ACC112 (cell line): ENCODE data around the gene ZNF513.

ENCODE experiments used
- H2AFZ ChIP-seq: fragments of 200-600 bp; sonication (generic); one replicate; pipeline ENCODE4 v1.6.0; 2017; ENCODE audit warnings: antibody characterized with exemption, low read length; ENCODE audit not compliant: unreplicated experiment
- H3K27ac ChIP-seq: fragments of 200-600 bp; sonication (generic); 2 replicates; pipeline ENCODE4 v1.5.1; 2014; ENCODE audit warnings: low read depth, mild to moderate bottlenecking, antibody characterized with exemption, low read length, moderate library complexity
- H3K27me3 ChIP-seq: fragments of 200-600 bp; sonication (generic); 2 replicates; pipeline ENCODE4 v1.6.1; 2014; ENCODE audit warnings: mild to moderate bottlenecking, antibody characterized with exemption, low read length, moderate library complexity, mixed read lengths; ENCODE audit not compliant: insufficient read depth
- H3K36me3 ChIP-seq: fragments of 200-600 bp; sonication (generic); 2 replicates; pipeline ENCODE4 v1.6.1; 2016; ENCODE audit warnings: mild to moderate bottlenecking, antibody characterized with exemption, low read length, moderate library complexity, mixed read lengths; ENCODE audit not compliant: insufficient read depth
- H3K4me1 ChIP-seq: fragments of 200-600 bp; sonication (generic); one replicate; pipeline ENCODE4 v1.6.1; 2016; ENCODE audit warnings: low read length, mixed read lengths; ENCODE audit not compliant: insufficient read depth, unreplicated experiment, control insufficient read depth
- H3K4me3 ChIP-seq: fragments of 200-600 bp; sonication (generic); 2 replicates; pipeline ENCODE4 v1.5.1; 2014; ENCODE audit warnings: mild to moderate bottlenecking, low read depth, low read length
- H3K79me2 ChIP-seq: fragments of 200-600 bp; sonication (generic); one replicate; pipeline ENCODE4 v1.6.0; 2016; ENCODE audit warnings: low read length; ENCODE audit not compliant: control insufficient read depth, unreplicated experiment, insufficient read depth

ZNF513 gene

GRCh38 chr2:27372937-27373336, 7.6 kb downstream of the ZNF513 start:
- Histone ChIP-seq H3K4me3 (peak overlapping the region; percentile 86; the same call in 1 of the 2 replicates), H3K4me1 (peaks cover 29% of the 10 kb centered on the region), H3K27ac (no peak overlapping the region), H3K79me2 (peaks cover 43% of the 10 kb centered on the region), H3K36me3 (peaks cover 13% of the 10 kb centered on the region), H2AFZ (no peak overlapping the region), H3K27me3 (no peaks in the 10 kb centered on the region)

- H3K4me3 ChIP-seq, result peak overlapping the region; percentile 86
- no peaks in the 10 kb centered on the region for H3K27me3 ChIP-seq
- peaks cover 43% of the 10 kb centered on the region for H3K79me2 ChIP-seq
- H2AFZ ChIP-seq, result no peak overlapping the region
- peaks cover 29% of the 10 kb centered on the region for H3K4me1 ChIP-seq
- H3K36me3 ChIP-seq, result peaks cover 29% of the 10 kb centered on the region
- H3K27ac ChIP-seq, result peak overlapping the region; percentile 70
Observed at GRCh38 chr2:27370816-27371620, 9.5 kb downstream of the ZNF513 start.

GRCh38 chr2:27370026-27370815, 10.3 kb downstream of the ZNF513 start, which contains the start of the genes EIF2B4 and SNX17:
TSS of gene EIF2B4 (minus strand) at chr2:27370338. CDS start at chr2:27370314, 24 bp downstream.
TSS of gene SNX17 (plus strand) at chr2:27370616. CDS start at chr2:27370744, 128 bp downstream.
- Histone ChIP-seq H3K27ac (peak within 1 kb of the TSS; percentile 70), H3K4me3 (peak within 1 kb of the TSS; percentile 86), H3K79me2 (peaks cover 43% of the 10 kb centered on the region), H2AFZ (peak within 1 kb of the TSS; percentile 63), H3K27me3 (no peaks in the 10 kb centered on the region), H3K4me1 (peaks cover 29% of the 10 kb centered on the region), H3K36me3 (peaks cover 29% of the 10 kb centered on the region)

- peaks cover 30% of the 10 kb centered on the region for H3K36me3 ChIP-seq
Observed at GRCh38 chr2:27369471-27370025, 11.0 kb downstream of the ZNF513 start.

GRCh38 chr2:27363933-27364332, 16.6 kb downstream of the ZNF513 start:
- peaks cover 27% of the 10 kb centered on the region; the same call in 1 of the 2 replicates for H3K36me3 ChIP-seq
- H3K27ac ChIP-seq, result no peak overlapping the region
- H3K4me3 ChIP-seq, result no peak overlapping the region
- H3K79me2 ChIP-seq, result peaks cover 10% of the 10 kb centered on the region
- no peaks in the 10 kb centered on the region for H3K27me3 ChIP-seq
- no peak overlapping the region for H2AFZ ChIP-seq
- peaks cover 7% of the 10 kb centered on the region for H3K4me1 ChIP-seq

More at GRCh38 chr2:27369471-27370025, 11.0 kb downstream of the ZNF513 start:
- Histone ChIP-seq H3K4me3 (peak overlapping the region; percentile 86), H3K27me3 (no peaks in the 10 kb centered on the region), H3K27ac (peak overlapping the region; percentile 49), H3K4me1 (peaks cover 29% of the 10 kb centered on the region), H3K79me2 (peaks cover 43% of the 10 kb centered on the region), H2AFZ (peak overlapping the region; percentile 63)

GRCh38 chr2:27362678-27363420, 17.7 kb downstream of the ZNF513 start:
- Histone ChIP-seq H3K27ac (no peak overlapping the region), H3K79me2 (peaks cover 11% of the 10 kb centered on the region), H3K4me1 (peaks cover 5% of the 10 kb centered on the region), H3K36me3 (peaks cover 23% of the 10 kb centered on the region; the same call in 1 of the 2 replicates), H2AFZ (no peak overlapping the region), H3K27me3 (no peaks in the 10 kb centered on the region), H3K4me3 (no peak overlapping the region)

- peak within 1 kb of the TSS; percentile 83 for H3K27ac ChIP-seq
- peak within 1 kb of the TSS; percentile 90 for H2AFZ ChIP-seq
- peak within 1 kb of the TSS; percentile 85 for H3K4me3 ChIP-seq
- peaks cover 20% of the 10 kb centered on the region for H3K4me1 ChIP-seq
- no peaks in the 10 kb centered on the region for H3K36me3 ChIP-seq
- peaks cover 51% of the 10 kb centered on the region for H3K79me2 ChIP-seq
- no peaks in the 10 kb centered on the region for H3K27me3 ChIP-seq
Observed at GRCh38 chr2:27356382-27357181, 24.0 kb downstream of the ZNF513 start, which contains the start of gene GTF3C2. TSS of gene GTF3C2 (minus strand) at chr2:27356764. CDS start at chr2:27343554, 13,210 bp downstream.

GRCh38 chr2:27356056-27356381, 24.5 kb downstream of the ZNF513 start:
- no peaks in the 10 kb centered on the region for H3K27me3 ChIP-seq
- H2AFZ ChIP-seq, result peak overlapping the region; percentile 90
- no peaks in the 10 kb centered on the region for H3K36me3 ChIP-seq
- H3K27ac ChIP-seq, result peak overlapping the region; percentile 83
- peak overlapping the region; percentile 85 for H3K4me3 ChIP-seq
- H3K79me2 ChIP-seq, result peaks cover 54% of the 10 kb centered on the region
- peaks cover 20% of the 10 kb centered on the region for H3K4me1 ChIP-seq

- Histone ChIP-seq H3K79me2 (peaks cover 64% of the 10 kb centered on the region), H3K4me1 (peaks cover 20% of the 10 kb centered on the region), H3K27ac (0 out of 2 replicates have a peak overlapping the region, but pooled peaks have one; percentile 57), H3K36me3 (no peaks in the 10 kb centered on the region), H2AFZ (no peak overlapping the region), H3K4me3 (no peak overlapping the region; the same call in 1 of the 2 replicates), H3K27me3 (no peaks in the 10 kb centered on the region)
Observed at GRCh38 chr2:27354597-27354927, 26.0 kb downstream of the ZNF513 start.
